Activated CD8-positive, alpha-beta memory T cell treated with anti-CD3 and anti-CD28 coated beads, Interleukin-2, amount 50 U/mL, for 24 hours (primary cell): ENCODE measurements around the gene ADAMTS2.

ENCODE experiments used
- DNase-seq: peaks from one replicate; pipeline ENCODE4 v3.0.0-alpha.2; 2020; ENCODE audit errors: extremely low read depth

Gene ADAMTS2

DNA sequence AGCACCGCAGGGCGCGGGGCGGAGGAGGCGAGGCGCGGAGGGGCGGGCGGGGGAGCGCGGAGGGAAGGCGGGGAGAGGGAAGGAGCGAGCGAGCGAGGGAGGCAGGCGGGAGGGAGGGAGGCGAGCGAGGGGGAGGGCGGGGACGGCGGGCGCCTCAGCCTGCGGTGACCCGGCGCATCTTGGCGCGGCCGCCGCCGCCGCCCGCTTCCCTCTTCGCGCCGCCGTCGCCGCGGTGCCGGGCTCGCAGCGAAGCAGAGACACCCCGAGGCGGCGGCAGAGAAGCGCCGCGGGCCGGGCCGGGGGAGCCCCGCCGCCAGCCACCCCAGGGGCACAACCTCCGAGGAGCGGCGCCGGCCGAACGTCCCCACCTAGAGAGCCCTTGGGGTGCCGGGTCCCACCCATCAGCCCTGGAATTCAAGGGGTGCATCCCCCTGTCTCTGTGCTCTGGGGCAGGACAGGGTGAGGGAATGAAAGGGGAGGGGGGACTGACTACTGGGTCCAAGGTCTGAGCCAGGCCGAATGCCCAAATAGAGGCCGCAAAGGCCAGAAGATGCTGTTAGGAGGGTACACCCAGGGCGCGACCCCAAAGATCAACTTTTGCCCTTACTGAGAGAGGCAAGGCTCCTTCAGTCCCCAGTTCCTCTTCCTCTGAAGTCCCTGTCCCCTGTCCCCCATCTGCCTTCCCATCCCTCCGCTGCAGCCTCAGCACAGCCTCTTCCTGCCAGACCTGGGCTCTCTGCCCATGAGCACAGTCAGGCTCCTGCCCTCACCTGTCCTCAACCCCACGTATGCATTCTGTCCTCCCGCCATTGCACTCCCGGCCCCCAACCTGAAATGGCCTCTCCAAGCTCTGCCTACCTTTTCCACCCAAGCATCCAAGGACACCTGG is at the start of gene ADAMTS2:
Gene ADAMTS2, minus strand, starts transcription at position 29 of the 889 bp plus-strand sequence. CDS start 133 bp downstream, outside the sequence.
- DNase-seq: no peak

GRCh38 chr5:179393078-179393477 is 47.8 kb upstream of the ADAMTS2 start:
- no peak for DNase-seq

DNA sequence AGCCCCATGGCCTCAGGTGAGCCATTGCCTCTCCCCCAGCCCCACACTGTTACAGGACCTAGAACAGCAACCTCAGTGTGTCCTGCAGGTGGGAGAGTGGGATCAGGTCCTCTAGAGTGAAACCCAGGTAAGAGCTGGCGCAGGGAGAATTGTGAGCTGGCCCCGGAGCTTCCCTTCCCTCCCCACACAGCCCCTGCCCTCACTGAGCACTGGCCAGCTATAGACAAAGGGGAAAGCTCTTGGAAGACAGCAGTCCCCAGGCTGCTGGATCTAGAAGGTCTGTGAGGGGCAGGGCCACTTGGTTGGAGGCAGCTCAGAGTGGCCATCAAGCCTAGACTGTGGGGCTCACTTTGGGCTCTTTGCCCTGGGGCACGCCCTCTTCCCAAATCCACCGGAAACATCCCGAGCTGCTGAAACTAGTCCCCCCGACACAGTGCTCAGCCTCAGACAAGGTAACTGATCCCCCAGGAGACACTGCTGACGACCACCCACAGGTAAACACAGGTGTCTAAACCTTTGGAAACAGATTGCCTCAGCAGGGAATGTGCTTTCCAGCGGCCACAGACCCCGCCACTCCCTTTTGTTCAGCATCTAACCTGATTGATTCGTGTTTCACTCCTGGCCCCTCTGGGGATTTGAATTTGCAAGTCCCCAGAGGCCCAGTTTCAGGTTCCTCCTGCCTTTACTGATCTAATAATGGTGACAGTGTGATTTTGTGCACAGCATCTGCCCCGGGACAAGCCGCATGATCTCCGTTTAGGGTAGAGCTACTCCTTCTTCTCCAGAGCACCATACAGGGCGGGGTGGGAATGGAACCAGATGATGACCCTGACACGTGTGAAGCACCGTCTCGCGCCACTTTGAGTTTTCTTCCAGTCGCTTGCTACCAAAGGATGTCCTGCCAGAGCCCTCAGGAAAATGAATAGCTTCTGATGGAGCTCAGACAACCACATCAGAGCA is 42.2 kb upstream of the ADAMTS2 start:
- no peak for DNase-seq

DNA sequence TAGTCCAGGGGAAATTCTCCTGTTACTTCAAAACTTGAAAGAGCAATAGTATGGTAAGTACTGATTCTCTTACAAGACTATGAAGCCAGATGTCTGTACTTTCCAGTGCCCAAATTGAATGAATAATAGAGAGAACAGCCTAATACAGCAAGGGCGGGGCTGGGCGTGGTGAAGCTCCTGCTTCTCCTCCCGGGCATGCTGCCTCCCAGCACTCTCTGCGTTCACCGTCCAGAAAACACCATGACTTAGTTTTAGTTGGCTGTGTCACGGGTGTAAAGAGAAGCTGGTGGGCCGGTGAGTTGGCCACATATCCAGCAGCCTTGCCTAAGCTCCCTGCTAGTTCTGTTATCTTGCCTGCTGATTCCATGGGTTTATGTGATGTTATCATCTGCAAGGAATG is 40.7 kb upstream of the ADAMTS2 start:
- no peak for DNase-seq

GRCh38 chr5:179382486-179382885 is 37.2 kb upstream of the ADAMTS2 start:
- DNase-seq: no peak

- no peak for DNase-seq
Observed at GRCh38 chr5:179381691-179382090, 36.4 kb upstream of the ADAMTS2 start.

- no peak for DNase-seq
Observed at GRCh38 chr5:179380211-179381035, 35.2 kb upstream of the ADAMTS2 start.

- no peak for DNase-seq
Observed at GRCh38 chr5:179379321-179379890, 34.1 kb upstream of the ADAMTS2 start.

- no peak for DNase-seq
Observed at GRCh38 chr5:179378441-179379271, 33.4 kb upstream of the ADAMTS2 start.

DNA sequence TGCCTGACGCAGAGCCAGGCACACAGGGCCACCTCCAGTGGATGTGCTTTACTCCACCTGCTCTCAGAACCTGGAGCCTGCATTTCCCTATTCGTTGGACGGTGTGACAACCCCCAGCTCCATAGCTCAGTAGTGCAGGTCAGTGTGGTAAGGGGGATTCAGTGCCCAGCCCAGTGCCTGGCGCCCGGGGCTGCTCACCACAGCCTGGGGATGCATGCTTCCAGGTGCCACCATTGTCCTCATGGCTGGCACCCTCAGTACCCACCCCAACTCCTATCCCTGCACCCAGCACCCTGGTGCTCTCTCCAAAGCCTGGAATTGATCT is 32.8 kb upstream of the ADAMTS2 start:
- DNase-seq: no peak

DNA sequence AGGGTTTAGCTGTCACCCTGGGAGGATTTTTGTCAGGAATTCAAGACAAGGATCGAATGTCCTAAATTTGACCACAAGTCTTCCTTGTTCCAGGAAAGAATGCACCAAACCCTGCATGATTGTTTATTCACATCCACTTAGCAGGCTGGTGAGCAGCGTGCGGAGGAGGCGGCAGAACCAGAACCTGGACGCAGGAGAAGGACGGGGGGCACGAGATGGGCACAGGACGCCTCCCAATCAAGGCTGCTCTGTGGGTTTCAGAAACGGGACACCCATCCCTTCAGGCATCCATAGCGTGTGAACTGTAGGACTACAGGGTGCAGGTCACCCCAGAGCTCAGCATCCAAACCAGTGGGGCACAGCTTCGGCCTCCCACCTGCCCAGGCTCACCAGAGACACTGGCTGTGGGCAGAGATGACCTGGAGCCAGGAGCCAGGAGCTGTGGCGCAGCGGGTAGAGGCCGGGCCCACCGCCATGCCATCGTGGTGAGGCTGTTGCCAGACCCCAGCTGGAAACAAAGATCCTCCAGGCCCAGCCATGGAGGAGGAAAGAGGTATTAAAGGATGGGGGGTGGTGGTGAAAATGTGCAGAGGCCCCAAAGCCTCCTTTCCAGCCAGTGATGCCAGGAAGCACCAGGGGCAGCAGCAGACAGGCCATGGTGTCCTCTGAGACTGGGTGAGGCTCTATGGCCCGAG is 32.3 kb upstream of the ADAMTS2 start:
- DNase-seq: no peak

DNA sequence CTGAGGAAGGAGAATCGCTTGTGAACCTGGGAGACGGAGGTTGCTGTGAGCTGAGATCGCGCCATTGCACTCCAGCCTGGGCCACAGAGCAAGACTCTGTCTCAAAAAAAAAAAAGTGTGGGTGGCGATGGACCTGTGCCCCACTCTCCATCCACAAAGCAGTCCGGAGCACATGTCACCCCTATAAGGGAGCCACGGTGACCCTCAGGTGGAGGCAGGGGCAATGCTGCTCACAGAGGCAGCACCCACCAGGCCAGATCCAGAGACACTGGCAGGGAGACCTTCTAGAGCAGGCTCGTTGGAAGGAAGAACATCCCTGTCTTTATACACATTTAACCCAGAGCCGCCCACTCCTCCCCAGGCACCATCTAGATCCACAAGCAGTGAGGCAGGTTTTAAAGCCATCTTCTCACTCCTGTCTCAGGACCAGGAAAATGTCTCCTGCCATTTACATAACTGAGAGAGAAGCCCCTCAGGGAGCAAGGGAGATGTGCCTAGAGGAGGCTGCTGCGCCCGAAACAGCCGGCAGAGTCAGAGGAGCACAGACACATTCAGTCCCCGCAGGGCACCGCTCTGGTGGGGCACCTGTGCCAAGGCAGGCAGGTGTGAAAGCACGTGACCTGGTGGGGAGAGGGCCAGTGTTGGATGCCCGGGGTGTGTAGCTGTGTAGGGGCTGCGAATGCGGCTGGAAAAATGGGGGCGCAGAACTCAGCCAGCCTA is 31.6 kb upstream of the ADAMTS2 start:
- no peak for DNase-seq

- no peak for DNase-seq
Observed at GRCh38 chr5:179375831-179376365, 30.6 kb upstream of the ADAMTS2 start.

DNA sequence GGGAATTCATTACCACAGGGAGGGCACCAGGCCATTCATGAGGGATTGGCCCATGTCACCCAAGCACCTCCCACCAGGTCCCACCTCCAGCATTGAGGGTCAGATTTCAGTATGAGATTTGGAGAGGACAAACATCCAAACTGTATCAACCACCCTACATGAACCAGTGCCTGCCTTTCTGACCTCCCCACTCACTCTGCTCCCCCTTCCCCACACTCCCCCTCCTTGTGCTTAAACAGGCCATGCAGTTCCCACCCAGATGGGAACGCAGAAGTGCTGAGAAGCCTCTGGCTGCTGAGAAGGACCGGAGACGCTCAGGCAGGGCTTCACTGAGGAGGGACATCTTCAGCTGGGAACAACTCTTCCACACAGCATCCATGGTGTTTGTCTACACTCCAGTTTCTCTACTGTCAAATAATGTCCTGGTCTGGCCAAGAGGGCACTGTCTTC is 30.0 kb upstream of the ADAMTS2 start:
- no peak for DNase-seq

DNA sequence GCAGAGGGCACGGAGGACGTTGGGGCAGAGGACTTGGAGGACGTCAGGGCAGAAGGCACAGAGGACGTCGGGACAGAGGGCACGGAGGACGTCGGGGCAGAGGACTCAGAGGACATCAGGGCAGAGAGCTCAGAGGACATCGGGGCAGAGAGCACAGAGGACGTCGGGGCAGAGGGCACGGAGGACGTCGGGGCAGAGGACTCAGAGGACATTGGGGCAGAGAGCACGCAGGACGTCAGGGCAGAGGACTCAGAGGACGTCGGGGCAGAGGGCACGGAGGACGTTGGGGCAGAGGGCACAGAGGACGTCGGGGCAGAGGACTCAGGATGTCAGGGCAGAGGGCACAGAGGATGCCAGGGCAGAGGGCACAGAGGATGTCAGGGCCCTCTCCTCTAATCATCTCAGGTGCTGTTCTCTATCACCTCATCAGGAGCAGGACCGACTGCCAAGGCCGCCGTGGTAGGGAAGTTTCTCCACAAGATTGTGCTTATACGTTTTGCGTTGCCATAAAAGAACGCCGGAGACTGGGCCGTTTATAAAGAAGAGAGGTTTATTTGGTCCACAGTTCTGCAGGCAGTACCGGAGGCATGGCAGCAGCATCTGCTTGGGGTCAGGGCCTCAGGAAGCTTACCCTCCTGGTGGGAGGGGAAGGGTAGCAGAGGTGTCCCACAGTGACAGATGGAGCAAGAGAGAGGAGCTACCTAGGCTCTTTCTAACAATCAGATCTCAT is 29.4 kb upstream of the ADAMTS2 start:
- no peak for DNase-seq

DNA sequence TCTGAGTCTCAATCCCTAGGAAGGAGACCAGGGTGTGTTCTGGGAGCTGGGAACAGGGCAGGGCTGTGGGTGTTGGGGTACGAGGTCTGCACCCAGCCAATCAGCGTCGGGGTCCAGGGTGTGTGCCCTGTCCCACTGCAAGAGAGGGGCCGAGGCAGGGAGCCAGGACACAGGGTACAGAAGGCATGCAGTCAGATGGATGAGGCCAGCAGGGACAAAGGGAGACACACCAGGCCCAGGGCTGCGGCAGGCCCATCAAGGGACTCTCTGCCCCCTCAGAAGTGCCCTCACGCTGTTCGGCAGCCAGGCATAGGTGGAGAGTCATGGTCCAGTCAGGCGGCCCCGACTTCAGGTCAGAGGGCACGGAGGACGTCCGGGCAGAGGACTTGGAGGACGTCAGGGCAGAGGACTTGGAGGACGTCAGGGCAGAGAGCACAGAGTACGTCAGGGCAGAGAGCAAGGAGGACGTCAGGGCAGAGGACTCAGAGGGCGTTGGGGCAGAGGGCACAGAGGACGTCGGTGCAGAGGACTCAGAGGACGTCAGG is 28.8 kb upstream of the ADAMTS2 start:
- DNase-seq: no peak

GRCh38 chr5:179373101-179373934 is 28.1 kb upstream of the ADAMTS2 start:
- no peak for DNase-seq
